WERI-Rb-1 (cell line): Measurements from ENCODE around the gene MRPS7.

Source experiments
- DNase-seq: peaks from one replicate; pipeline ENCODE4 v3.0.0-alpha.2; 2020
- H3K27ac ChIP-seq: fragments of 250-450 bp; sonication (Bioruptor Pico); 2 replicates; pipeline ENCODE4 v1.5.1; 2020; ENCODE audit warnings: mild to moderate bottlenecking, moderate library complexity
- H3K27me3 ChIP-seq: fragments of 250-450 bp; sonication (Bioruptor Pico); 2 replicates; pipeline ENCODE4 v1.5.1; 2021; ENCODE audit warnings: mild to moderate bottlenecking, low read depth, moderate library complexity; ENCODE audit not compliant: insufficient read depth, severe bottlenecking
- H3K36me3 ChIP-seq: fragments of 250-450 bp; sonication (Bioruptor Pico); 2 replicates; pipeline ENCODE4 v1.5.1; 2020; ENCODE audit warnings: mild to moderate bottlenecking, moderate library complexity
- H3K4me3 ChIP-seq: 2 replicates; pipeline ENCODE4 v1.5.1; 2011; ENCODE audit warnings: low read depth, mild to moderate bottlenecking, control low read depth, low read length
- H3K9me3 ChIP-seq: fragments of 250-450 bp; sonication (Bioruptor Pico); 2 replicates; pipeline ENCODE4 v1.5.1; 2021; ENCODE audit warnings: mild to moderate bottlenecking, moderate library complexity; ENCODE audit not compliant: severe bottlenecking
- CTCF ChIP-seq: IDR thresholded peaks from 2 replicates; pipeline ENCODE4 v1.5.1; 2011; ENCODE audit warnings: low read depth, mild to moderate bottlenecking, control low read depth, inconsistent platforms, low read length

The MRPS7 gene

GRCh38 chr17:75237100-75238014 is 24.3 kb upstream of the MRPS7 start:
- Histone ChIP-seq H3K36me3 (peaks cover 97% of the 10 kb centered on the region), H3K27ac (no peak overlapping the region; the same call in 1 of the 2 replicates), H3K4me3 (no peak overlapping the region)

GRCh38 chr17:75238020-75238580 is 23.6 kb upstream of the MRPS7 start:
- no peak for DNase-seq
- TF ChIP-seq CTCF = no peak
- no peaks in the 10 kb centered on the region for H3K9me3 ChIP-seq
- no peak overlapping the region for H3K4me3 ChIP-seq
- peaks cover 97% of the 10 kb centered on the region for H3K36me3 ChIP-seq
- H3K27ac ChIP-seq = 0 out of 2 replicates have a peak overlapping the region, but pooled peaks have one; percentile 22
- H3K27me3 ChIP-seq = no peaks in the 10 kb centered on the region

More at GRCh38 chr17:75237100-75238014, 24.3 kb upstream of the MRPS7 start:
- TF ChIP-seq CTCF = no peak
- Histone ChIP-seq H3K27me3 (no peaks in the 10 kb centered on the region), H3K9me3 (no peaks in the 10 kb centered on the region)
- no peak for DNase-seq

DNA sequence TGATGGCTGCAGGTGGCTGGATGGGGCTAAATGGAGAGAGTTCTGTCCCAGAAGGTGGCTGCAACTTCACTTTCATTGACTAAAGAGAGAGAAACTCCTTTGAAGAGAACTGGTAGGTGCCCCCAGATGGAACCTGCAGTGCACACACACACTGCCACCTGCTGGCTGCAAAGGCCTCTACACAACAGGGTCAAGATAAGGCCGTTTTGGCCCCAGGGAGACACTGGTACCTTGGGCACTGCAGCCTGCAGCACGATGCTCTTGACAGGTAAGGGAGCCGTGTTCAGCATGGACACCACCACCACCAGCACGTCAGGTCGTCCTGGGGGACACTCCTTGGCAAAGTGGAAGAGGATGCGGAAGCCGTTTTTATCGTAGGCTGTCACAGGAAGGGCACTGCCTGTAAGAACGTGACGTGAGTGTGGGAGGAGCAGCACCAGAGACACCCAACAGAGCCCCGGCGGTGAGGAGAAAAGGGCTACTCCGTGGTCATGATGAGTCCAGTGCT is 22.9 kb upstream of the MRPS7 start:
- peaks cover 97% of the 10 kb centered on the region for H3K36me3 ChIP-seq
- H3K4me3 ChIP-seq = no peak overlapping the region
- peak overlapping the region; percentile 22; the same call in 1 of the 2 replicates for H3K27ac ChIP-seq
- TF ChIP-seq CTCF = peak; percentile 97
- H3K9me3 ChIP-seq = no peaks in the 10 kb centered on the region
- no peaks in the 10 kb centered on the region for H3K27me3 ChIP-seq
- peak; percentile 81 for DNase-seq

DNA sequence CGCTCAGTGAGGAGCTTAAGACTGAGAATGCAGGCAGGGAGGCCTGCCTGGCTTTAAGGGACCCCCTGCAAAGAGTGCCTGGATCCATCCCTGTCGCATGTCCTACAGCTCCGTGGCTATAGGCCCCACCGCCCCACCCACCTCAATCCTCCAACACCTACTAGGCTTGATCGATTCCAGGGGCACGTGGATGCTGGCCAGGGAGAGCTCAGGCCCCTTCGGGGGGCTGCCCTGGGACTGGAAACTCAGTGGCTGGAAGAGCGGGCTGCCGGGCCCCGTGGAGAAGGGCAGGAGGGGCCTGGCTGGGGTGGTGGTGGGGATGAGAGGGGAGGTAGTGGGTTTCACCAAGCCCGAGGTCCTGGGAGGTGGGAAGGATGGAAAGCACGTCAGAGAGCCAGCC is 22.5 kb upstream of the MRPS7 start:
- H3K4me3 ChIP-seq = no peak overlapping the region
- DNase-seq = no peak
- H3K27ac ChIP-seq = peak overlapping the region; percentile 3; the same call in 1 of the 2 replicates
- no peaks in the 10 kb centered on the region for H3K27me3 ChIP-seq
- peaks cover 97% of the 10 kb centered on the region for H3K36me3 ChIP-seq
- no peaks in the 10 kb centered on the region for H3K9me3 ChIP-seq
- no peak for TF ChIP-seq CTCF

DNA sequence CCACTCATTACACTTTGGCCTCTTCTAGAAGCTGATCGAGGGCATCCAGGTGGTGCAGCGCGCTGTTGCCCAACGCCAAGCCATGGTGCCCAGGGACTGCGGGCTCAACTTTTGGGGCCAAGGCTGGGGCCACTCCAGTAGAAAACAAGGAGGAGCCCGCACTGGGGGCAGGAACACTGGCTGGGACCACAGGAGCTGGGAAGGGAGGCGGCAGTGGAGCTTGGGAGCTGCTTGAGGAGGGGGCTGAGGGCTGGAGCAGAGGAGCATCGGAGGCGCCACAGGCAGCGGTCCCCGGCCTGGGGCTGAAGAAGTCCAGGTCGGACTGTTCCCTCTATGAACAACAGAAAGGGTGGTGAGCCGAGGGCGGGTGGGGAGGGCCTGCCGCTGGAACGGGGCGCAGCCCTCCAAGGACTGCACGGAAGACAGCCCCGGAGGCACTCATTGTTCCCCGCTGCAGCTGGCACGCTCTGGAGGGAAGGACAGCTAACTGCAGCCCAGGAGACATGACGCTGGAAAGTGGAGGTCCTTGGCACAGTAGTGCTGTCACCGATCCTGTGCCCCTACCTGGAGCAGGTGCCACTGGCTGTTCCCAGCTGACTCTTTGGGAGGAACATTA is 21.8 kb upstream of the MRPS7 start:
- no peak for TF ChIP-seq CTCF
- Histone ChIP-seq H3K4me3 (no peak overlapping the region), H3K27ac (peak overlapping the region; percentile 48), H3K27me3 (no peaks in the 10 kb centered on the region), H3K9me3 (no peaks in the 10 kb centered on the region), H3K36me3 (peaks cover 97% of the 10 kb centered on the region)
- no peak for DNase-seq
